H1 (cell line): ENCODE measurements around the gene RAB39B.

Source experiments
- CHD2 ChIP-seq: IDR thresholded peaks from 2 replicates; pipeline ENCODE4 v1.6.1; 2012; ENCODE audit warnings: low read length, improper control_type of control experiment
- EZH2 ChIP-seq: fragments of 200-600 bp; sonication (generic); IDR thresholded peaks from 2 replicates; pipeline ENCODE4 v1.7.1; 2012; ENCODE audit warnings: low read depth, mild to moderate bottlenecking, moderate library complexity, low read length, inconsistent platforms; ENCODE audit not compliant: severe bottlenecking
- GABPA ChIP-seq: IDR thresholded peaks from 2 replicates; pipeline ENCODE4 v1.6.1; 2011; ENCODE audit warnings: mild to moderate bottlenecking, low read length, moderate library complexity, borderline replicate concordance; ENCODE audit not compliant: insufficient read depth
- PHF8 ChIP-seq: fragments of 200-600 bp; sonication (generic); conservative IDR thresholded peaks from 2 replicates; pipeline ENCODE4 v1.7.1; 2012; ENCODE audit warnings: low read depth, mild to moderate bottlenecking, inconsistent platforms, low read length, moderate library complexity
- POLR2AphosphoS5 ChIP-seq: IDR thresholded peaks from 2 replicates; pipeline ENCODE4 v1.6.1; 2011; ENCODE audit warnings: low read depth, low read length
- RAD21 ChIP-seq, 2 experiments: IDR thresholded peaks in 1 of 2; conservative IDR thresholded peaks in 1 of 2; 2 replicates each; pipeline ENCODE4 v1.6.1; 2011; ENCODE audit warnings: low read depth in 2 of 2, low read length in 2 of 2, improper control_type of control experiment in 1 of 2, inconsistent platforms in 1 of 2, mild to moderate bottlenecking in 1 of 2, moderate library complexity in 1 of 2
- SUZ12 ChIP-seq: fragments of 200-600 bp; sonication (generic); IDR thresholded peaks from 2 replicates; pipeline ENCODE4 v1.6.1; 2012; ENCODE audit warnings: mild to moderate bottlenecking, inconsistent platforms, low read length, moderate library complexity, mixed read lengths
- TF ChIP-seq, protein P1 (sequence below), 3 experiments: IDR thresholded peaks; 1 replicate in 2 of 3; 2 replicates in 1 of 3; pipeline versions ENCODE4 v1.5.1 to v1.6.1; 2011; ENCODE audit warnings: low read length in 3 of 3, mild to moderate bottlenecking in 3 of 3, inconsistent platforms in 2 of 3, low read depth in 1 of 3, moderate library complexity in 1 of 3; ENCODE audit not compliant: insufficient read depth in 1 of 3; ENCODE audit errors: control extremely low read depth in 1 of 3
- TF ChIP-seq, protein P2 (sequence below): IDR thresholded peaks from 2 replicates; pipeline ENCODE4 v1.6.1; 2012; ENCODE audit warnings: inconsistent platforms

DNA sequence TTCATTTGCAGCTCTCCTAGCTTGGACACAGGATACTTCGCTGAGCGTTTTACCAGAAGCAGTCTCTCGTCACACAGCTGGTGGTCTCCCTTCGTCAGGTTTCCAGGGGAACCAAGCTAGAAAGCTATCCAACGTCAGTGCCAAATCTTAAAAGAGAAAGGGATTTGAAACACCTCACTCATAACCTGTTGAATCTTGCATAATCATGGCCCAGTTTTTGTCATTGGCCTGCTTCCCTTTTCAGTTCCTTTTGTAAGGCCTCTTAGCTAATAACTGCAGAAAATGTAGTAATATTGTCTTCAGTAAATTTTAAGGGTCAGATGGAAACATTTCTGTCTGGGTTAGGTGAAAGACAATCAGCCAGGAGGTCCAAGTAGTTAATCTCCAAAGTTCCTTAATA is 22.0 kb downstream of the RAB39B start:
- no peak for TF ChIP-seq RAD21 (IDR thresholded peaks at IDR 0.05 in 1 of 2, conservative IDR thresholded peaks at IDR 0.05 in 1 of 2; ENCODE audit: low read depth in 2 of 2, low read length in 2 of 2)
- TF ChIP-seq PHF8, result no peak
- no peak for TF ChIP-seq POLR2AphosphoS5
- TF ChIP-seq, protein P1, sequence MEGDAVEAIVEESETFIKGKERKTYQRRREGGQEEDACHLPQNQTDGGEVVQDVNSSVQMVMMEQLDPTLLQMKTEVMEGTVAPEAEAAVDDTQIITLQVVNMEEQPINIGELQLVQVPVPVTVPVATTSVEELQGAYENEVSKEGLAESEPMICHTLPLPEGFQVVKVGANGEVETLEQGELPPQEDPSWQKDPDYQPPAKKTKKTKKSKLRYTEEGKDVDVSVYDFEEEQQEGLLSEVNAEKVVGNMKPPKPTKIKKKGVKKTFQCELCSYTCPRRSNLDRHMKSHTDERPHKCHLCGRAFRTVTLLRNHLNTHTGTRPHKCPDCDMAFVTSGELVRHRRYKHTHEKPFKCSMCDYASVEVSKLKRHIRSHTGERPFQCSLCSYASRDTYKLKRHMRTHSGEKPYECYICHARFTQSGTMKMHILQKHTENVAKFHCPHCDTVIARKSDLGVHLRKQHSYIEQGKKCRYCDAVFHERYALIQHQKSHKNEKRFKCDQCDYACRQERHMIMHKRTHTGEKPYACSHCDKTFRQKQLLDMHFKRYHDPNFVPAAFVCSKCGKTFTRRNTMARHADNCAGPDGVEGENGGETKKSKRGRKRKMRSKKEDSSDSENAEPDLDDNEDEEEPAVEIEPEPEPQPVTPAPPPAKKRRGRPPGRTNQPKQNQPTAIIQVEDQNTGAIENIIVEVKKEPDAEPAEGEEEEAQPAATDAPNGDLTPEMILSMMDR (IDR thresholded peaks at IDR 0.05; ENCODE audit: control extremely low read depth in 1 of 3, insufficient read depth in 1 of 3, low read depth in 1 of 3, low read length in 3 of 3), result no peak
- TF ChIP-seq CHD2, result no peak
- no peak for TF ChIP-seq GABPA
- no peak for TF ChIP-seq EZH2
- TF ChIP-seq SUZ12, result no peak
- TF ChIP-seq, protein P2, sequence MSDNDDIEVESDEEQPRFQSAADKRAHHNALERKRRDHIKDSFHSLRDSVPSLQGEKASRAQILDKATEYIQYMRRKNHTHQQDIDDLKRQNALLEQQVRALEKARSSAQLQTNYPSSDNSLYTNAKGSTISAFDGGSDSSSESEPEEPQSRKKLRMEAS, result no peak
